ENCODE measurements around the gene GIPC2. TPM values are rescaled to one million over a fixed set of nuclear protein-coding genes. Genes with fewer than 3 reads are reported as not detected.
A peak's percentile ranks its signal among the peaks of the same experiment; 100 is the strongest.
"Not testable (repeated sequence)": the region's sequence is repeated elsewhere in the genome, so short reads cannot be mapped to it uniquely, and the experiment has no call there.

The GIPC2 gene, protein sequence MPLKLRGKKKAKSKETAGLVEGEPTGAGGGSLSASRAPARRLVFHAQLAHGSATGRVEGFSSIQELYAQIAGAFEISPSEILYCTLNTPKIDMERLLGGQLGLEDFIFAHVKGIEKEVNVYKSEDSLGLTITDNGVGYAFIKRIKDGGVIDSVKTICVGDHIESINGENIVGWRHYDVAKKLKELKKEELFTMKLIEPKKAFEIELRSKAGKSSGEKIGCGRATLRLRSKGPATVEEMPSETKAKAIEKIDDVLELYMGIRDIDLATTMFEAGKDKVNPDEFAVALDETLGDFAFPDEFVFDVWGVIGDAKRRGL
- total RNA-seq = under 1 TPM; 0.35 to 0.50 TPM

DNA sequence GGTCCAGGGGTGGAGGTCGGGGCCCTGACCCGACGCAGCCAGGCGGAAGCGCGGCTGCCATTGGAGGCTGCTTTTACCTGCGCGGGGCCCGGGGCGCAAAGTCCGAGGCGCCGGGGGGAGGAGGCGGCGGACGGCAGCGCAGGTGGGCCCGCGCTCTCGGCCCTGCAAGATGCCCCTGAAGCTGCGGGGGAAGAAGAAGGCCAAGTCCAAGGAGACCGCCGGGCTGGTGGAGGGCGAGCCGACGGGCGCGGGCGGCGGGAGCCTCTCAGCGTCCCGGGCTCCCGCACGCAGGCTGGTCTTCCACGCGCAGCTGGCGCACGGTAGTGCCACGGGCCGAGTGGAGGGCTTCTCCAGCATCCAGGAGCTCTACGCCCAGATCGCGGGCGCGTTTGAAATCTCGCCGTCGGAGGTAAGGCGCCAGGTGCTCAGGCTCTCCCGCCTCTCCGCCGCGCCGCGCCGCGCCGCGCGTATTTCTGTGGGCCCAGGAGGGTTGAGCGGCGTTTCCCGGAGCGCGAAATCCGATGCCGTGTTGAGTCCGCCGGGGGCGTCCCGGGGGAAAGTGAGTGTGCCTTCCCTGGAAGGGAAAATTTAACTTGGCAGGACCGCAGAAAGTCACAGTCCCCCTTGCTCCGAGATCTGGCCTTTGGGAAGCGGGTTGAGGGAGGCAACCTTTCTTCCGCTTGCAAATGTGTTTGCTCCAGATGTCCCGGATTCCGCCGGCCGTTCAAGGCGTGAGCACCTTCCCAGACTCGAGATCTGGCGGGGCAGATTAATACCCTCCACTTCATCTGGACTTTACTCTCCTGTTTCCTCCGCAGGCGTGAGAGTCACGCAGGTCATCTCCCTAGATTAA is at the start of gene GIPC2:
Gene GIPC2, plus strand, starts transcription at position 41 of the 853 bp plus-strand sequence. Its CDS starts 129 bp downstream, at position 170.
- Mint-ChIP-seq H3K4me3 (peak within 1 kb of the TSS; percentile 70), H3K27ac (peak within 1 kb of the TSS; percentile 52), H3K36me3 (ENCODE audit: low read depth) (no peaks in the 10 kb centered on the region), H3K4me1 (peaks cover 13% of the 10 kb centered on the region), H3K27me3 (peaks cover 31% of the 10 kb centered on the region), H3K9me3 (no peaks in the 10 kb centered on the region)
- peak; percentile 68 for ATAC-seq (replicated peaks)

- Mint-ChIP-seq H3K27me3 (no peaks in the 10 kb centered on the region), H3K9me3 (no peaks in the 10 kb centered on the region), H3K4me3 (no peak overlapping the region), H3K27ac (no peak overlapping the region), H3K4me1 (no peaks in the 10 kb centered on the region), H3K36me3 (ENCODE audit: low read depth) (peaks cover 35% of the 10 kb centered on the region)
- ATAC-seq (replicated peaks) = no peak
Measured at GRCh38 chr1:77996734-77997133, 49.0 kb upstream of the GIPC2 start.

- H3K4me3 Mint-ChIP-seq = not testable (repeated sequence)
Measured at GRCh38 chr1:78000536-78000935, 45.2 kb upstream of the GIPC2 start.

GRCh38 chr1:78003070-78003746 is 42.6 kb upstream of the GIPC2 start:
- Mint-ChIP-seq H3K4me3 (peak overlapping the region; percentile 95), H3K4me1 (peaks cover 12% of the 10 kb centered on the region), H3K27ac (peak overlapping the region; percentile 17), H3K27me3 (no peaks in the 10 kb centered on the region), H3K36me3 (ENCODE audit: low read depth) (peaks cover 10% of the 10 kb centered on the region), H3K9me3 (no peaks in the 10 kb centered on the region)
- ATAC-seq (replicated peaks) = no peak

More at GRCh38 chr1:78000536-78000935, 45.2 kb upstream of the GIPC2 start:
- not testable (repeated sequence) for H3K4me1 Mint-ChIP-seq; H3K9me3 Mint-ChIP-seq; ATAC-seq (replicated peaks); H3K27me3 Mint-ChIP-seq; H3K27ac Mint-ChIP-seq
- peaks cover 19% of the 10 kb centered on the region for H3K36me3 Mint-ChIP-seq (ENCODE audit: low read depth)

DNA sequence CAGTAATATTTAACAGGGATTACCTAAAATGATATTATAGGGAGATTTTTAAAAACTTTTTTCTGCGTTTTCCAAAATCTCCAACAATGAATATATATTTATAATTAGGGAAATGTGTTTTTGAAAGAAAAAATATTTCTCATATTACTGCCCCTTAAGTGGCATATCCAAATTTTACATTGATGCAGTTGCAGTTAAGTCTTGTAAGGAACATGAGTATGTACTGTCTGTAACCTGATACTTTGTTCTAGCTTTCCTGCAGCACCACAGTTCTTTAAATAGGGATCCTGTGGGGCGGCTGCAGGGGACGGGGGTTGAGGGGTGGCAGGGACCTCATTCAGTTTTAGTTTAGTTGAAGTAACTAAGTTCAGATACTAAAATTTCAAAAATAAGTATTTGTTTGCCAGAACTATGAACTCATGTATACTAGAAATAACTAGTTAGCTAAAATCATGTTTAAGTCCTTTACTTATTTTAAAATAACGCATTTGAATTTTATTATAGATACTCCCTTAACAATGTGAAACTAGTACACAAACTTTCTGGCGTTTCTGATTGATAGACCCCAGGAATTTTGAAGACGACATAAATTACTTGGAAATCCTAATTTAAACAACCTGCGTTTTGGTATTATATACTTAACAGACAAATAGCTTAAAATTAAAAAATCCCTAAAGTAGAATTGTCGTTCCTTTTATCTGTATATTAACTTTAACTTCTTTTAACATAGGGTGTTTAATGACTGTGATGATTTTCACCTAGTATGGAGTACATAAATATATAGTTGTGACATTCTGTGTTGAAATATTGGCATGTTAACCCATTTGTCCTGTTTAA is 41.7 kb upstream of the GIPC2 start:
- H3K4me1 Mint-ChIP-seq = peaks cover 12% of the 10 kb centered on the region
- H3K27ac Mint-ChIP-seq = peak overlapping the region; percentile 100
- peak; percentile 32 for ATAC-seq (replicated peaks)

GRCh38 chr1:78004719-78005447 is 40.9 kb upstream of the GIPC2 start, which contains the start of gene DNAJB4:
Gene DNAJB4 (plus strand): TSS chr1:78004939. CDS start chr1:78005111, 172 bp downstream.
- Mint-ChIP-seq H3K27ac (peak within 1 kb of the TSS; percentile 100), H3K36me3 (ENCODE audit: low read depth) (peaks cover 9% of the 10 kb centered on the region), H3K27me3 (no peaks in the 10 kb centered on the region), H3K4me3 (peak within 1 kb of the TSS; percentile 95), H3K4me1 (peaks cover 12% of the 10 kb centered on the region), H3K9me3 (no peaks in the 10 kb centered on the region)
- ATAC-seq (replicated peaks) = peak; percentile 99

More for the DNA sequence above, 41.7 kb upstream of the GIPC2 start:
- Mint-ChIP-seq H3K36me3 (ENCODE audit: low read depth) (peaks cover 9% of the 10 kb centered on the region), H3K27me3 (no peaks in the 10 kb centered on the region), H3K4me3 (peak overlapping the region; percentile 95), H3K9me3 (no peaks in the 10 kb centered on the region)

DNA sequence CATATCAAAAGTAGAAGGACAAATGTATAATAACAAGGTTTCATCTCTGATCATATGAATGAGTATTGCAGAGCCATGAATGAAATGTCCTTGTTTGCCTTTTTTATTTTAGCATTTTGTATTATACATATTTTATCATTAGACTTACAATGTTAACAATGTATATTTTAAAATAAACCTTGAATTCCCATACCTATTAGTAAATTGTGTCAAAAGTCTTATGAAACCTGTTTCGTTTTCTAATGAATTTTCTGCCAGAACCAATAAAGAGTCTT is 40.4 kb upstream of the GIPC2 start:
- peak overlapping the region; percentile 95 for H3K4me3 Mint-ChIP-seq
- ATAC-seq (replicated peaks) = no peak
- peaks cover 9% of the 10 kb centered on the region for H3K36me3 Mint-ChIP-seq (ENCODE audit: low read depth)
- H3K27ac Mint-ChIP-seq = peak overlapping the region; percentile 100
- no peaks in the 10 kb centered on the region for H3K9me3 Mint-ChIP-seq
- peaks cover 12% of the 10 kb centered on the region for H3K4me1 Mint-ChIP-seq
- H3K27me3 Mint-ChIP-seq = no peaks in the 10 kb centered on the region

DNA sequence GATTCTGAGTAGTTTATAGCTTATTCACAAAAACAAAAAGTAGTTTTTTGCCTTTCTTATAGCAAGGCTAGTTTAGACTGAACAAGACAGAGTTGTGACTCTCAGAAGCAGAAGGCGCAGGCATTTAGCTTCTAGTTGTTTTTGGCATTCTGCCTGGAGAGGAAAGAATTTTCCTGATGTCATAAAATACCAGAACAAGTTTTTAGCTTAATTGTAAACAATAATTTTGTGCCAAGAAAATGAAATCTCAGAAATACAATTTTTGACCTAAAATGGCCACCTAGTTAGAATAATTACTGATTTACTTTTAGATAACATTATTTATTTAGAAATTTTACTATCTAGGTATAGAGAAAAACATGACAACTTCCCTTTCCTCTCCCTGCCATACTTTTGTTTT is 40.0 kb upstream of the GIPC2 start:
- H3K4me3 Mint-ChIP-seq = peak overlapping the region; percentile 95
- H3K4me1 Mint-ChIP-seq = peaks cover 12% of the 10 kb centered on the region
- no peaks in the 10 kb centered on the region for H3K9me3 Mint-ChIP-seq
- H3K27me3 Mint-ChIP-seq = no peaks in the 10 kb centered on the region
- H3K36me3 Mint-ChIP-seq (ENCODE audit: low read depth) = peaks cover 9% of the 10 kb centered on the region
- ATAC-seq (replicated peaks) = no peak
- H3K27ac Mint-ChIP-seq = peak overlapping the region; percentile 100

GRCh38 chr1:78006521-78006920 is 39.2 kb upstream of the GIPC2 start:
- H3K4me3 Mint-ChIP-seq = peak overlapping the region; percentile 95
- no peaks in the 10 kb centered on the region for H3K27me3 Mint-ChIP-seq
- no peak for ATAC-seq (replicated peaks)
- no peak overlapping the region for H3K27ac Mint-ChIP-seq
- H3K4me1 Mint-ChIP-seq = peaks cover 12% of the 10 kb centered on the region
- H3K9me3 Mint-ChIP-seq = no peaks in the 10 kb centered on the region
- H3K36me3 Mint-ChIP-seq (ENCODE audit: low read depth) = peaks cover 9% of the 10 kb centered on the region

GRCh38 chr1:78007677-78008341 is 38.0 kb upstream of the GIPC2 start:
- Mint-ChIP-seq H3K36me3 (ENCODE audit: low read depth) (peaks cover 12% of the 10 kb centered on the region), H3K4me1 (peaks cover 12% of the 10 kb centered on the region), H3K27me3 (no peaks in the 10 kb centered on the region), H3K4me3 (peak overlapping the region; percentile 33), H3K27ac (no peak overlapping the region), H3K9me3 (no peaks in the 10 kb centered on the region)
- no peak for ATAC-seq (replicated peaks)

GRCh38 chr1:78009276-78009675 is 36.5 kb upstream of the GIPC2 start:
- Mint-ChIP-seq H3K4me1 (peaks cover 16% of the 10 kb centered on the region), H3K9me3 (no peaks in the 10 kb centered on the region), H3K27ac (no peak overlapping the region), H3K27me3 (no peaks in the 10 kb centered on the region), H3K4me3 (no peak overlapping the region), H3K36me3 (ENCODE audit: low read depth) (peaks cover 22% of the 10 kb centered on the region)
- no peak for ATAC-seq (replicated peaks)

DNA sequence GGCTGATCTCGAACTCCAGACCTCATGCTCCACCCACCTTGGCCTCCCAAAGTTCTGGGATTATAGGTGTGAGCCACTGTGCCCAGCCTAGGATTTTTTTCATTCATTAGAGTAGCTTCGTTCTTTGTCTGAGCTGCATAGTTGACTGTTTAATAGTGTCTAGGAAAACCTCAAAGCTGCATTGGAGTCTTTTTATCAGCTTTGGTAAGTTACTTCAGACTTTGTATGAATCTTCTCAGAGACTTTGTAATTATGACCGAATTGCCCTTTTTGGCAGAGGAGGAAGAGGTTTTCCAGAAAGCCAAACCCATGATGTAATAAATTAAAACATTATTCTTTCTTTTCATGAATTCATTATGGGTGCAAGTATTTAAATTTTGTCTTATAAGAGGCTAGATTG is 35.9 kb upstream of the GIPC2 start:
- Mint-ChIP-seq H3K9me3 (no peaks in the 10 kb centered on the region), H3K4me1 (peaks cover 11% of the 10 kb centered on the region), H3K27ac (no peak overlapping the region), H3K36me3 (ENCODE audit: low read depth) (peaks cover 22% of the 10 kb centered on the region), H3K4me3 (no peak overlapping the region), H3K27me3 (no peaks in the 10 kb centered on the region)
- ATAC-seq (replicated peaks) = no peak

DNA sequence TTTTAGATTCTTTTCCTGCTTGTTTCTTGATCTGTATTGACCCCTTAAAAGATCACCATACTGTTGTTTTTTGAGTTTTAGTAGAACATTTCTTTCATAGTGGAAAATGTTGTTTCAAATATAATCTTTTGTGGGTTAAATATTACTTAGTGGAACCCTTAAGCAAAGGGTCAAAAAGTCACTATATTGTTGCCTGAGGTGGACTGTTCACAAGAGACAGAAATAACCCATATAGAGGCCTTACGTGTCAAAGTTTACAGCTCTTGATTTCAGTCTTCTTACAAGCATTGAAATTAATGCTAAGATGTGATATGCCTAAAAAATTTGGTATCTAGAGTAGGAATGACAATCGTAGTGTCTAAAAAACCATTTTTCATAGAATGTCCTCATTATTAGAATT is 34.7 kb upstream of the GIPC2 start:
- Mint-ChIP-seq H3K27ac (no peak overlapping the region), H3K4me3 (no peak overlapping the region), H3K27me3 (no peaks in the 10 kb centered on the region), H3K4me1 (peaks cover 6% of the 10 kb centered on the region), H3K36me3 (ENCODE audit: low read depth) (peaks cover 29% of the 10 kb centered on the region), H3K9me3 (no peaks in the 10 kb centered on the region)
- ATAC-seq (replicated peaks) = no peak

Measured in activated T-helper 17 cell treated with anti-CD3 and anti-CD28 coated beads, Interleukin-2, amount 50 U/mL, for 72 hours (primary cell).